Measurements from ENCODE around the gene ACADS.
"Not testable (repeated sequence)": the region's sequence is repeated elsewhere in the genome, so short reads cannot be mapped to it uniquely, and the experiment has no call there.

ACADS gene

DNA sequence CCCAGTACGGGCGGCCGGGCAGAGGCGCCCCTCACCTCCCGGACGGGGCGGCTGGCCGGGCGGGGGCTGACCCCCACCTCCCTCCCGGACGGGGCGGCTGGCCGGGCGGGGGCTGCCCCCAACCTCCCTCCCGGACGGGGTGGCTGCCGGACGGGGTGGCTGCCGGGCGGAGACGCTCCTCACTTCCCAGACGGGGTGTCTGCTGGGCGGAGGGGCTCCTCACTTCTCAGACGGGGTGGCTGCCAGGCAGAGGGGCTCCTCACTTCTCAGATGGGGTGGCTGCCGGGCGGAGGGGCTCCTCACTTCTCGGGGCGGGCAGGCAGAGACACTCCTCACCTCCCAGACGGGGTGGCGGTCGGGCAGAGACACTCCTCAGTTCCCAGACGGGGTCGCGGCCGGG is 6.6 kb downstream of the ACADS start:
- not testable (repeated sequence) for DNase-seq

DNA sequence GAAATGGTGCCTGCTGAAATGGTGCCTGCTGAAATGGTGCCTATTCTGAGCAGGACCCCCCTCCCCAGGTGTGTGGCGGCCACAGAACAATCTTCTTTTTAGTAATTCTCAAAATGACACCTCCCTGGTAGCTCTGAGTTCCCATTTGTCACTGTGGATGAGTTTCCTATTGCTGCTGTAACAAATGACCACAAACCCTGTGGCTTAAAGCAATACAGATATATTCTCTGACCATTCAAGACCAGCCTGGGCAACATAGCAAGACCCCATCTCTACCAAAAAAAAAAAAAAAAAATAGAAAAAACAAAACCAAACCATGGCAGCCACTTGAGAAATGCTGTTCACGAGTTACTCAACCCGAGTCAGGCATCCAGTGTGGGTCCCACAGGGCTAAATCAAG is 7.9 kb downstream of the ACADS start:
- DNase-seq = no peak

DNA sequence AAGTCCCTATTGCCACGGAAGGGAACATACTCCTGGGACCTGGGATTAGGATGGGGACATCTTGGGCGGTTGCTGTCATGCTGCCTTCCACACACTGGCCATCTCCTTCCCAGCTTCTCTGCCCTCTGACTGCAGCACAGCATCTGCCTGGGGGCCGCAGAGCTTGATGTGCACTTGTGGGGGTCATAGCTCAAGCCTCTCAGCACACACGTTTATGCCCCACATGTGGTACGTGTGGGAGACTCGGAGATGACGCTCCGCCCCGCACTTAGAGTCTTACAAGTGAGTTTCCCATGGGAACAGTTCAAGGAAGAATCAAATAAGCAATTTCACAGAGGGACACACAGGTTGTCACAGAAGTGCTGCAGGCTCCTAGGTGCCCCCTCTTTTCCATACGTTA is 8.6 kb downstream of the ACADS start:
- DNase-seq = no peak

DNA sequence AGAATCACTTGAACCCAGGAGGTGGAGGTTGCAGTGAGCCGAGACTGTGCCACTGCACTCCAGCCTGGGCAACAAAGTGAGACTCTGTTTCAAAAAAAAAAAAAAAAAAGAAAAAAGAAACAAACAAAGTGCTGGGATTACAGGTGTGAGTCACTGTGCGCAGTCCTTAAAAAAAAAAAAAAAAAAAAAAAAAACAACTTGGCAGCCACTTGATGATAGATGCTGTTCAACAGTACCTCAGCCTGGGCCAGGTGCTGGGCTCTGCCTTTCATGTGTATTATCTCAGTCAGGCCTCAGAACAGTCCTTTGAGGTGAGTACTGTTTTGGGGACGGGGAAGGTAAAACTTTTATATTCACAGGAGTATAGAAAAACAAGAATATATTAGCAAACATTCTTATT is 9.6 kb downstream of the ACADS start:
- no peak for DNase-seq

DNA sequence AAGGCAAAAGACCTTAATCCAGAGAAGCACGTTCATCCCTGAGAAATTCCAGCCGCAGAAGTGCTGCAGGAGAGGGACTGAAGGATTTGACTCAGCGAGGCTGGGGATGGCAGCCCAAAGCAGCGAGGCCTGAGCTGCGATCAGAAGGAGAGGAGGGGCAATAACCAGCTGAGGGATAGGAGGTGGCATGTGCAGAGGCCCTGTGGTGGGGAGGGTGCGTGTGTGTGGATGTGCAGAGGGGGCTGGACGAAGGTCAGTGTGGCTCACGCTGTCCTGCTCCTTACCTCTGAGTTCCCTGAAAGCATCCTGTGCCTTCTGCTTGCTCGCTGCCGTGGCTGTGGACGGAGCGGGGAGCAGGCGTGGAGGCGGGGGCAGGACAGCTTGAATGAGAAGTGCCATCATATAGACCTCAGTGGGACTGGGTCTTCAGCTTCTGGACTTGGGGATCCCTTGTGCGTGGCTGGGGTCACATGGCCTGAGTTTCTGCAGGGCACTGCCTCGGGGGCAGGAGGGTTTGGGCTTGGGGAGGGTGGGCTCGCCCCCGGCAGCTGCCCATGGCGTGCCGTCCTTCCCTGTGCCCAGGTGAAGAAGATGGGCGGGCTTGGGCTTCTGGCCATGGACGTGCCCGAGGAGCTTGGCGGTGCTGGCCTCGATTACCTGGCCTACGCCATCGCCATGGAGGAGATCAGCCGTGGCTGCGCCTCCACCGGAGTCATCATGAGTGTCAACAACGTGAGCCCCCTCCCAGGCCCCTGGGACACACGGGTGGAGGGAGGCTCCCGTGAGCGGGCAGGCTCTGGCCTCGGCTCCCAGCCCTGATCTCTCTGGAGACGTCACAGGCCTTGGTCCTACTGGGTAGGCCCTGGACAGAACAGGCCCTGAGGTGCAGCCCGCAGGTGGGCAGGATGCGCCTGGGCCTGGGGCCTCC is 11.0 kb downstream of the ACADS start:
- DNase-seq = no peak

DNA sequence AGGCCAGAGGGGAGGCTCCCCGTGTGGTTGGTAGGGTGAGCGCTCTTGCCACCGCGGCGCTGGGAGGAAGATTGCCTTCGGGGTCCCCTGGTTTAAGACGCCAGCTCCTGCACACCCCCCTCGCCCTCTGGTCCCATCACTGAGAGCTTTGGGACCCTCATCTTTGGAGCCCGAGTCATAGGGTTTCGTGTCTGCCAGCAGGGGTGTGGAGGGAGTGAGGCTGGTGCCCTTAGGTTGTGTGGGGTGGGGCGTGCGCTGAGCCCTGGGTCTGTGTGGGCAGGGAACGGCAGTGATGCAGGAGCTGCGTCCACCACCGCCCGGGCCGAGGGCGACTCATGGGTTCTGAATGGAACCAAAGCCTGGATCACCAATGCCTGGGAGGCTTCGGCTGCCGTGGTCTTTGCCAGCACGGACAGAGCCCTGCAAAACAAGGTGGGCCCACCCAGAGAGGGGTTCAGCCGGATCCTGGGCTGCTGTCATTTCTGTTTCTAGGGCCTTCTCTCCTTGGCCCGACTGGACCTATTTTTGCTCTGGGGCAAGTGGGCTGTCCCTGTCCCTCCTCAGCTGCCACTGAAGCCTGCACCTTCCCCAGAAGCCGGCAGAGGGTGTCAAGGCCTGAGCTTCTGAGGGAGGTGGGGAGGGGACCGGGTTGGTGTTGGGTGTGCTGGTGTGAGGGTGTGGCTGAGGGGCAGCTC is 12.1 kb downstream of the ACADS start:
- no peak for DNase-seq

DNA sequence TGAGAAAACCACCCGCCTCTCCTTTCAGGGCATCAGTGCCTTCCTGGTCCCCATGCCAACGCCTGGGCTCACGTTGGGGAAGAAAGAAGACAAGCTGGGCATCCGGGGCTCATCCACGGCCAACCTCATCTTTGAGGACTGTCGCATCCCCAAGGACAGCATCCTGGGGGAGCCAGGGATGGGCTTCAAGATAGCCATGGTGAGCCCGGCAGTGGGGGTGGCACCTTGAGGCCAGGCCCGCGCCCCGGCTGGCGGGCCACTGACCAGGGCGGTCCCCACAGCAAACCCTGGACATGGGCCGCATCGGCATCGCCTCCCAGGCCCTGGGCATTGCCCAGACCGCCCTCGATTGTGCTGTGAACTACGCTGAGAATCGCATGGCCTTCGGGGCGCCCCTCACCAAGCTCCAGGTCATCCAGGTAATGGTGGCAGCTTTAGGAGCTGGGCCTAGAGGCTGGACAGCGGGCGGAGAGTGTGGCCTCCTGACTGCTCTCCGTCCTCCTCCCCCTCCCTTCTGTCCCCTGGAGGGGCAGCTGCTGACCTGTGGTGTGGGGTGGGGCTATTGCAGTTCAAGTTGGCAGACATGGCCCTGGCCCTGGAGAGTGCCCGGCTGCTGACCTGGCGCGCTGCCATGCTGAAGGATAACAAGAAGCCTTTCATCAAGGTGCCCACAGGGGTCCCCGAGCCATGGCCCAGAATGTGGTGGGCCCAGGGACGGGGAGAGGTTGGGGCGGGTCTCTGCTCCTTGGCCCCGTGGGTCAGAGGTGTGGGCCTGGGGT is 12.8 kb downstream of the ACADS start:
- no peak for DNase-seq

DNA sequence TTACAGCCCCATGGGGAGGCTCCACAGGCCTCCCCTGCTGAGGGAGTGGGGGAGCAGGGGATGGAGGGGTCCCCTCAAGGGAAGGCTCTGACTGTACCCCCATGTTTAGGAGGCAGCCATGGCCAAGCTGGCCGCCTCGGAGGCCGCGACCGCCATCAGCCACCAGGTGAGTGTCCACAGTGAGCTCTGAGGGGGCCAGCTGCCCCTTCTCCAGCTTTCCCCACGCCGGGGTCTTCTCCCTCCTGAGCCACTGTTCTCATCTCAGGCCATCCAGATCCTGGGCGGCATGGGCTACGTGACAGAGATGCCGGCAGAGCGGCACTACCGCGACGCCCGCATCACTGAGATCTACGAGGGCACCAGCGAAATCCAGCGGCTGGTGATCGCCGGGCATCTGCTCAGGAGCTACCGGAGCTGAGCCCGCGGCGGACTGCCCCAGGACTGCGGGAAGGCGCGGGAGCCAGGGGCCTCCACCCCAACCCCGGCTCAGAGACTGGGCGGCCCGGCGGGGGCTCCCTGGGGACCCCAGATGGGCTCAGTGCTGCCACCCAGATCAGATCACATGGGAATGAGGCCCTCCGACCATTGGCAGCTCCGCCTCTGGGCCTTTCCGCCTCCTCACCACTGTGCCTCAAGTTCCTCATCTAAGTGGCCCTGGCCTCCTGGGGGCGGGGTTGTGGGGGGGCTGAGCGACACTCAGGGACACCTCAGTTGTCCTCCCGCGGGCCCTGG is 13.6 kb downstream of the ACADS start:
- no peak for DNase-seq

DNA sequence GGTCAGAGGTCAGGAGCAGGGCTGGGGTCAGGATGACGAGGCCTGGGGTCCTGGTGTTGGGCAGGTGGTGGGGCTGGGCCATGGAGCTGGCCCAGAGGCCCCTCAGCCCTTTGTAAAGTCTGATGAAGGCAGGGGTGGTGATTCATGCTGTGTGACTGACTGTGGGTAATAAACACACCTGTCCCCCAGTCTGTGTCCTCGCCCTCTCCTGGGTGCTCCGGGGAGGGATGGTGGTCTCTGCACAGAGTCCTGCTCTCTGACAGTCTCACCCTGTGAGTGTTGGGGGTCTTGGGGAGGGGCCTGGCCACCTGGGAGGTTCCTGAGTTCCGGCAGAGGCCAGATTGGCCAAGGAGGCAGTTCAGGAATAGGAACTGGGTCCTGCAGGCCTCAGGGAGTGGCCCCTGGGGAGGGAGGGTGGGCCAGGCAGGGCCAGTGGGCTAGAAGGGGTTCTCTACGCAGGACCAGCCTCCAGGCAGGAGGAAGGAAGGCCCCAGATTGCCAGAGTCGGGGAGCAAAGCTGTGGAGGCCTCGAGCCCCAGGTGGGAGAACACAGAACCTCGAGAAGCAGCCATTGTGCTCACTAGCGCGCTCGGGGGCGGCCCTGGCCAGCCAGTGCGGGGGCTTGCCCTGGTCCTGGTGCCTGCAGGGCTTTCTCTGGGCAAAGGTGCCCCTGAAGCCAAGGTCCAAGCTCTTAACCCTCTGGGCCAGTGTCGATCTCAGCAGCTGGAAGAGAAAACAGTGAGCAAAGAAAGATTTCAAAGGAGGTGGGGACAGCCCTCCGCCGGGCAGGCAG is 14.4 kb downstream of the ACADS start:
- no peak for DNase-seq

DNA sequence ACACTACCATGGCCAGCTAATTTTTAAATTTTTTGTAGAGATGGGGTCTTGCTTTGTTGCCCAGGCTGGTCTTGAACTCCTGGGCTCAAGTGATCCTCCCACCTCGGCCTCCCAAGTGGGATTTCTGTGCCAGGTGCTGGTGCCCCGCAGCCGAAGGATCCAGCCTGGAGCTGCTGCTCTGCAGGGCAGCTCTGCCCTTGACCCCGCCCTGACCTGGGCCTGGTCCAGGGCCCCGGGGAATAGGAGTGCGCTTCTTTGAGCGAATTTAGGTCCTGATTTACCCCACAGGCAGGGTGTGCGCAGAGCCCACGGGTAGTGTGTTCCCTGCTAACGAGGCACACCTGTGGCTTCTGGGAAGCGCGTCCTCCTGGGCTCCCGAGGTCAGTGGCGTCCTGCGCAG is 15.2 kb downstream of the ACADS start:
- DNase-seq = no peak

DNA sequence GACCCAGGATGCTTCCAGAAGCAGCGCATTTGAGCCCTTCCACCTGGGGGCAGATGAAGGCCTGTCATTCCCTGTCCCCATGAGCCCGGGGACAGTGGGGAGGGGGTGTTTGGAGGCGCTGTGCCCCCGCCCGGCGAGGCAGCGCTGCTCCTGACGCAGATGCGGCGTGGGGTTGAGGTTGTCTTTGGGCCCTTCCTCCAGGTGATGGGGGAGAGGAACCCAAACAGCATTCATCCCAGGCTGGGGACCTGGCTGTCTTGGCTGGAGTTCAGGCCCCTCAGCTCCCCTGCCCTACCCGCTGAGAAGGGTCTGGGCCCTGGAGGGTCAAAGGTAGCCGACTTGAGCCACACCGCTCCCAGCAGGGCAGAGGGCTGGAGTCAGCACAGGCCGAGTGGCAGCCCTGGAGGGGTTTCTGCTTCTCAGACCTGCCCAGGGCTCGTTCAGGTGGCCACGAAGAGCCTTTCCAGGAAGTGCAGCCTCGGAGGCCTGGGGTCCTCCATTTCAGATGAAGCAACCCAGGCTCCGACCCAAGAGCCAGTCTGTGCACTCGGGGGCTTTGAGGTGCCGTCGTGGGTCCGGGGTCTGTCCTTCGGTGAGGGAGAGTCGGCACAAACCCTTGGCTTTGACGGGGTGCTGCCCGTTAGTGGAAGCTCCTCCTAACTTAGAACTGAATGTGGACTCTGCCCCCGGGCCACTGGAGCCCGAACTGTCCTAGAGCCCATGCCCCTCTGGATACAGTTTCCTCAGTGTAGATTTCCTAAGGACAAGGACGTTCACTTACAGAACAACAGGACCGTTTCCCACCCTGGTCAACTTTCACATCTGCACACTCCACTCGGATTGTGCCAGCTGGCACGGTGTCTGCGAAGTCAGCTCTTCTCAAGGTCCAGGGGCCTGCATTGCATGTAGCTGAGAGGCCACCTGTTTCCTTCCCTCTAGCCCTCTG is 16.1 kb downstream of the ACADS start:
- DNase-seq = no peak

DNA sequence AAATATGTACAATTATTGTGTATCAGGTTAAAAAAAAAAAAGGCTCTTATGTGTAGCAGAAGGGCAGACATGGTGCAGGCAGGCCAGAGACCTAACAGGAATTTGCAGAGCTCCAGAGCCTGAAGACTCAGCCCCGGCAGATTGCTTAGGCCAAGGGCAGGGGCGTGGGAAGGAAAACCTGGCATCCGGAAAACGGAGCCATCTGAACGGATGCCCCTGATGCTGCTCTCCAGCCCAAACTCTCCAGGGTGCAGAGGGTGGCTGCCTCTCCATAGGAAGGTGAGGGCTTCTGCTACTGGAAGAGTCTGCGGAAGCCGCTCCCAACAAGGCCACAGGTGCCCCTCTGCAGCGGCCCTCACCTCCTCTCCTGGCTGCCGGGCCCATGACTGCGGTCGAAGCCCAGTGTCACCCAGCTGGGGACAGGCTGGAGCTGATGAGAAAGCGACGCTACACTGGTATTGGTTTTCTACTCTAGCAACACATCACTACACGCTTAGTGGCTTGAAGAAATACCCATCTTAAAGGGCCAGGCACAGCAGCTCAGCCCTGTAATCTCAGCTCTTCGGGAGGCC is 19.4 kb downstream of the ACADS start:
- no peak for DNase-seq

DNA sequence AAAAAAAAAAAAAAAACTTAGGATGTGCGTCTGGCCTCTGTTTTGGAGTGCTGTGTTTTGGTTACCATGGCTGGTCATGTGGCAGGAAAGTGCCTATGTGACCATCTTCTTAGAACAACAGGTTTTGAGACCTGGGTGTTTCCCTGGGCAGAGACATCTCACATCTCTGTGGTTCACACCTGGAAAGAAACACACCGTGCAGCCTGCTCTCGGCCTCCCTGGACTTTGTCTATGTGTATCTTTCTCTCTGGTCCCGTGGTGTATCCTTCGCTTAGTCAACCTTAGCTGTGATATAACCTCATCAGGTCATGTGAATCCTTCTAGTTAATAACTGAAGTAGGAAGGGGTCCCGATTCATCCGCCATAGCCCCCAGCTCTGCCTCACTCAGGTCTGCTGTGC is 22.6 kb downstream of the ACADS start:
- DNase-seq = no peak

DNA sequence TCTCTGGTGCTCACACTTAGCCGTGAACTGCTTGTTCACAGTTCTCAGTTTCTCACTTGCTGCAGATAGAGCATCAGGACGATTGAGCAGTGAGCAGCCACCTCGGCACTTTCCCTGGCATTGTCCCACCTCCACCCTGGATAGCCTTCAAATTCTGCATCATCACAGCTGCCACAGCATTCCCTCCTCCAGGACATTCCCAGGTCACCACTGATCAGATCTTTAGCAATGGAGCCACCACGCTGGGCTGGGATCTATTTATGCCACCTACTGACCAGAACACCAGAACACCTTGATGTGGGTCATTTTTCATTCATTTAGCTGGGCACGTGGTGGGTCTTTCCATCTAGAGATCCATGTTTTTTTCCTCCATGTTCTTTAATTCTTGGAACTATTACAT is 23.6 kb downstream of the ACADS start:
- DNase-seq = no peak

DNA sequence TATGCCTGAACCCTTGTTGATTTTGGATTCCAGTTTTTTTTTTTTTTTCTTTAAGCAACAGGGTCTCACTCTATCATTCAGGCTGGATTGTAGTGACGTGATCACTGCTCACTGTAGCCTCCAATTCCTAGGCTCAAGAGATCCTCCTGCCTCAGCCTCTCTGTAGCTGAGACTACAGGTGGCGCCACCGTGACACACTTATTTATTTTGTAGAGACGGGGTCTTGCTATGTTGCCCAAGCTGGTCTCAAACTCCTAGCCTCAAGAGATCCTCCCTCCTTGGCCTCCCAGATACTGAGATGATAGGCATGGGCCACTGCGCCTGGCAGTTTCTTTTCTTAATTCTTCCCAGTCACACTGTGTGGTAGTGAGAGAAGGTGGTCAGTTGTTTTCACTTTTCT is 25.2 kb downstream of the ACADS start:
- DNase-seq = no peak

DNA sequence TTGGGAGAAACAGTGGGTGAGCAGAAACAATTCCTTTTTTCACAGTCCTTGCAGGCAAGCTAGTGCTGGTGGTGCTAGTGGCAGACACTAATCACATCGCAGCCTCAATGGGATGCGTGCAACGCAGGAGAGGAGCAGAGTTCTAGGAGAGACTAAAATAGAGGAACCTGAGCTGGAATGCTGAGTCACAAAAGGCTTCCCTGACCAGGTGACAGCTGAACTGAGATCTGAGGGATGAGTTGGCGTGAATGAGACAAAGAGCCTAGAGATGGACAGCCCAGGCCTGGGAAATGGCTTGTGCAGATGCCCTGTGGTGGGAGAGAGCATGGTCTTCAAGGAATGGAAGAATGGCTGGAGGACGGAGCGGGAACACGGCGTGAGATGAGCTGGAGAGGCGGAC is 25.8 kb downstream of the ACADS start:
- DNase-seq = no peak

DNA sequence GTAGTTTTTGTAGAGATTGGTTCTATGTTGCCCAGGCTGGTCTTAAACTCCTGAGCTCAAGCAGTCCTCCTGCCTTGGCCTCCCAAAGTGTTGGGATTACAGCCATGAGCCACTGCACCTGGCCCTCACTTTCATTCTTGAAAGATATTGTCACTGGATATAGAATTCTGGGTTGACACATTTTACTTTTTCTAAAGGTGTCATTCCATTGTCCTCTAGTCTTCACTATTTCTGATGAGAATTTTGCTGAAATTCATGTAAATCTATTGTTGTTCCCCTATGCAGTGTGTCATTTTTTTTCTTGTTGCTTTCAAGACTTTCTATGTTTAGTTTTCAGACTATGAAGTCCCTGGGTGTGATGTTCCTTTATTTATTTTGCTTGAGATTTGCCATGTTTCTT is 29.2 kb downstream of the ACADS start:
- no peak for DNase-seq

DNA sequence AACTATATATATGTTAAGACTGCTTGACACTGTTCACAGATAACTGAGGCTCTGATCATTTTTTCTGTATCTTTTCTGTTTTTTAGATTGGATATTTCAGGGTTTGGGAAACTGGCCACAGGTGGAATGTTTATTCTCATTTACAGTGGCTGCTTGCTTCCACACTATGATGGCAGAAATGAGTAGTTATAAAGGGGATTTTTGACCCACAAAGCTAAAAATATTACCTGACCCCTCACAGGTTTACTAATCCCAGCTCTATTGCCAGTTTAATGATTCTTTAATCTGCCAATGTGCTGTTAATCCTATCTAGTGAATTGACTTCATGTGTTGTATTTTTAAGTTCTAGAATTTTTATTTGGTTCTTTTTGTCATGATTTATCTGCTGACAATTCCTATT is 29.6 kb downstream of the ACADS start:
- no peak for DNase-seq

DNA sequence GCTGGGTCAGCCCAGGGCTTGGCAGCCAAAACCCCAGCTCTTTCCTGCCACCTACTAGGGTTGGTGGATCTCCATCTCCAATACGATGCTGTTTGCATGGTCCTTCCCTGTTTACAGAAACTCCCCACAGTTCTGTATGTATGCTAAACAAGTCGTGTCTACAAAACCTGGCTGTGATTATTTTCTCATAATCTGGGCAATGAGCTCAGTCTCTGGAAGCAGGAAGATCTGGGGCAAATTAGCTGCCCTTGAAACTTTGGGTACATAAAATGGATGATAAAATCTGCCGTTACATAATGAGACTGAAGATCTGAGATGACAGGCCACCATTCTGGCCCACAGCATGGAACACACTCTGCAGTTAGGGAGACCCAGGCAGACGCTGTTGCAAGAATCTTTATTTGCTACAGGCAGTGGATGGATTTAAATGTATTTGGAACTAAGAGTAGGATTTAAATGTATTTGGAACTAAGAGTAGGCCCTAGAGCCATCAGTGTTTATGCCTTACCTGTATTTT is 31.7 kb downstream of the ACADS start:
- DNase-seq = no peak

DNA sequence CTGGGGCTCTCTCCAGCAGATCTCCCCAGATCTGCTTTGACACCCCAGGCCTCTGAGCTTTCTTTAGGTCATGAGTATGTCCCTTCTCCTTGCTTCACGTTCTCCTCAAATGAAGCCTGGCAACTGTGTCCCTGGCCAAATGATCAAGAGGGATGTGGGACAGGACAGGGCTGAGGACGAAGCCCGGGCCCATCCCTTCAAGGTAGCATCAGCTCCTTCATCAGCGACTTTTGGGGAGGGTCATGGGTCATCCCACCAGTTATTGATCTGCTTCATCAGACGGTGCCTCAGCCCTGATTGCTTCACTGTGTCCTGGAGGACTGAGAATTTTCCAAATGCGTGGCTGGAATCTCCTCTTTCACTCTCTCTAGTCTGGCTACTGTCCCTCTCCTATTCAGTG is 32.3 kb downstream of the ACADS start:
- no peak for DNase-seq
